WTC11 (cell line): ENCODE measurements around the gene GRM7. TPM values are rescaled to one million over a fixed set of nuclear protein-coding genes. Genes with fewer than 3 reads are reported as not detected.
A peak's percentile ranks its signal among the peaks of the same experiment; 100 is the strongest.

ENCODE experiments used
- ATAC-seq: fragments of 200-7000 bp; cut with Tn5 transposase; 2 replicates; pipeline ENCODE4 v1.10.0; 2021; ENCODE audit warnings: mild to moderate bottlenecking, moderate library complexity
- CTCF ChIA-PET: fragments of 300-600 bp; sonication (Branson Sonifier 250); formaldehyde crosslinking; loops from one replicate; lab custom pipeline; 2021; ENCODE audit warnings: antibody characterized with exemption; lab: Charles Lee
- POLR2A ChIA-PET: fragments of 350-600 bp; sonication (Branson Sonifier 250); formaldehyde crosslinking; loops from one replicate; lab custom pipeline; 2021; ENCODE audit warnings: antibody characterized with exemption; lab: Charles Lee
- DNase-seq: peaks from one replicate; pipeline ENCODE4 v3.0.0; 2021; ENCODE audit warnings: low spot score
- H3K27ac Mint-ChIP-seq: 2 replicates; pipeline ENCODE4 v1.8.0; 2021; ENCODE audit warnings: mixed read lengths
- H3K27me3 Mint-ChIP-seq: 2 replicates; pipeline ENCODE4 v1.8.0; 2021; ENCODE audit warnings: low read depth, mild to moderate bottlenecking, moderate library complexity, mixed read lengths
- H3K36me3 Mint-ChIP-seq: 2 replicates; pipeline ENCODE4 v1.8.0; 2021; ENCODE audit warnings: mixed read lengths
- H3K4me1 Mint-ChIP-seq: 2 replicates; pipeline ENCODE4 v1.8.0; 2022; ENCODE audit warnings: mixed read lengths
- H3K4me3 Mint-ChIP-seq: 2 replicates; pipeline ENCODE4 v1.8.0; 2021; ENCODE audit warnings: mild to moderate bottlenecking, moderate library complexity, mixed read lengths
- H3K9me3 Mint-ChIP-seq: 2 replicates; pipeline ENCODE4 v1.8.0; 2021; ENCODE audit warnings: mixed read lengths
- ATF1 ChIP-seq: sonication (generic); formaldehyde crosslinking; IDR thresholded peaks from 2 replicates; pipeline ENCODE4 v1.8.1; 2023; ENCODE audit warnings: mild to moderate bottlenecking, moderate library complexity, missing genetic modification reagents
- ETV6 ChIP-seq: sonication (generic); formaldehyde crosslinking; IDR thresholded peaks from 2 replicates; pipeline ENCODE4 v1.8.1; 2022; ENCODE audit warnings: mild to moderate bottlenecking, missing genetic modification reagents
- GABPB1 ChIP-seq: sonication (generic); formaldehyde crosslinking; IDR thresholded peaks from 2 replicates; pipeline ENCODE4 v1.8.1; 2023; ENCODE audit warnings: mild to moderate bottlenecking, missing genetic modification reagents
- HMGA2 ChIP-seq: fragments of 250-450 bp; sonication (Bioruptor Pico); IDR thresholded peaks from 2 replicates; pipeline ENCODE4 v1.4.0; 2021; ENCODE audit warnings: mild to moderate bottlenecking, moderate library complexity
- IRF2 ChIP-seq: sonication (generic); formaldehyde crosslinking; IDR thresholded peaks from 2 replicates; pipeline ENCODE4 v1.8.0; 2022; ENCODE audit warnings: low read depth, missing genetic modification reagents, borderline replicate concordance
- PRDM15 ChIP-seq: sonication (generic); formaldehyde crosslinking; IDR thresholded peaks from 2 replicates; pipeline ENCODE4 v1.8.0; 2022; ENCODE audit warnings: missing genetic modification reagents
- ZNF138 ChIP-seq: sonication (generic); formaldehyde crosslinking; conservative IDR thresholded peaks from 2 replicates; pipeline ENCODE4 v1.8.1; 2022; ENCODE audit warnings: mild to moderate bottlenecking, moderate library complexity, missing genetic modification reagents
- ZNF219 ChIP-seq: sonication (generic); formaldehyde crosslinking; IDR thresholded peaks from 2 replicates; pipeline ENCODE4 v1.8.0; 2023; ENCODE audit warnings: missing genetic modification reagents, mild to moderate bottlenecking, borderline replicate concordance
- ZSCAN18 ChIP-seq: fragments of 250-450 bp; sonication (Bioruptor Pico); IDR thresholded peaks from 2 replicates; pipeline ENCODE4 v2.1.2; 2022; ENCODE audit warnings: mild to moderate bottlenecking, moderate library complexity
- total RNA-seq: library from RNA; stranded (reverse); gene quantifications from 3 replicates; pipeline ENCODE4 v1.2.3, GENCODE V29; 2021
- TF ChIP-seq, protein P1 (sequence below): sonication (generic); formaldehyde crosslinking; IDR thresholded peaks from 2 replicates; pipeline ENCODE4 v1.8.1; 2023; ENCODE audit warnings: mild to moderate bottlenecking, missing genetic modification reagents, moderate library complexity
- TF ChIP-seq, protein P2 (sequence below): sonication (generic); formaldehyde crosslinking; IDR thresholded peaks from 2 replicates; pipeline ENCODE4 v1.8.1; 2022; ENCODE audit warnings: low read depth, missing genetic modification reagents, borderline replicate concordance

GRM7 gene
- total RNA-seq, 1 experiment from 2014 or later = 0.42 TPM

DNA sequence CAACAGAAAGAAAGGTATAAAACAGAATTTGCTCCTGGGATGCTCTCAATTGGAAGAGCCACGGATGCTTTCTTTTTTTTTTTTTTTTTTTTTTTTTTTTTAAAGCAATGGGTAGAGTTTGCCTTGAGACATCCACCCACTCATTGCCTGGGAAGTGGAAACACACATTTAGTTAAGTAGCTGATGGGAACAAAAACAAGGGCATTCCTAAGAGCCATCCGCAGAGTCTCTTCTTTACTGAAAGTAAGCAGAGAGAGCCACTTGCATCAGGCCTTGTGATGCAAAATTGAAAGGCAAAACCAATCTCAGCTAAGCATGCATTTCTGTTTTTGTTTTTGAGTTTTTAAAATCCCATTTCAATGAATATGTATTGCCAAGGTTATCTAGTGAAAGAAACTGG is 852.8 kb downstream of the GRM7 start:
- DNase-seq (no peak), ATAC-seq (peak; percentile 57)
- ChIA-PET POLR2A (no interaction called here), CTCF (no interaction called here)
- peaks cover 15% of the 10 kb centered on the region for H3K4me1 Mint-ChIP-seq
- TF ChIP-seq HMGA2 (CRISPR knock-in tag) = no peak
- no peak for TF ChIP-seq ZSCAN18 (CRISPR knock-in tag)
- no peak for TF ChIP-seq ETV6
- no peak overlapping the region for H3K4me3 Mint-ChIP-seq
- H3K27ac Mint-ChIP-seq = peak overlapping the region; percentile 80
- H3K27me3 Mint-ChIP-seq = no peaks in the 10 kb centered on the region; the same call in 1 of the 2 replicates
- no peaks in the 10 kb centered on the region for H3K36me3 Mint-ChIP-seq
- H3K9me3 Mint-ChIP-seq = 0 out of 2 replicates have a peak, but pooled peaks cover 4% of the 10 kb centered on the region

DNA sequence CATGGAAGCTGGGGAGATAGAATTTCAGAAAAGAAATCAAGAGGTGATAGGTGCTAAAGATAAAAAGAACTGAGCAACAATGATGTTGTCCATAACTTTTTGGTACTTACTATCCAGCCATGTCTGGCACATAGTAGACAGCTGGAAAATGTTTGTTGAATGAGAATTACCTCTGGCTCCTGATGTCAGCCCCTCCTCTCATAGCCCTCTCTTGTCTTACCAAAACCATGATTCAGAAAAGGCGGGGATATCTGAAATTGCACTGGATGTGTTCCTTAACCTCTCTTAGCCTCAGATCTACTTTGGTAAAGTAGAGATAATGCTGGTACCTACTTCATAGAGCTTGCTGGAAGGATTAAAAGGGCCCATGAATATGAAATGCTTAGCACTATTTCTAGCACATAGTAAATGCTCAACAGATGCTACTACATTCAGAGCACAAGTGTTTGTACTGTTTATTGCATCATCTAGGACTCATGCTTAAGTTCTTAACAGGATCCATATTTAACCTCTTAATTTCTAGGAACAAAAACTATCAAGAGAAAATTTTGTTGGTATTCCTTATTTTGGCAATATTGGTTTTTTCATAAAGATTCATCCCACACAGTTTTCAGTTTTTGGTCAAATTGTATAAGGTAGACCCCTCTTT is 859.9 kb downstream of the GRM7 start:
- TF ChIP-seq ATF1 (CRISPR knock-in tag) = no peak
- no peak for TF ChIP-seq ZNF138 (CRISPR knock-in tag)
- TF ChIP-seq PRDM15 (CRISPR knock-in tag) = no peak
- no peak for TF ChIP-seq ZNF219 (CRISPR knock-in tag)
- TF ChIP-seq, protein P1, sequence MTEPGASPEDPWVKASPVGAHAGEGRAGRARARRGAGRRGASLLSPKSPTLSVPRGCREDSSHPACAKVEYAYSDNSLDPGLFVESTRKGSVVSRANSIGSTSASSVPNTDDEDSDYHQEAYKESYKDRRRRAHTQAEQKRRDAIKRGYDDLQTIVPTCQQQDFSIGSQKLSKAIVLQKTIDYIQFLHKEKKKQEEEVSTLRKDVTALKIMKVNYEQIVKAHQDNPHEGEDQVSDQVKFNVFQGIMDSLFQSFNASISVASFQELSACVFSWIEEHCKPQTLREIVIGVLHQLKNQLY (CRISPR knock-in tag) = no peak
- no peak for TF ChIP-seq IRF2 (CRISPR knock-in tag)
- TF ChIP-seq GABPB1 = no peak
- no peaks in the 10 kb centered on the region for H3K36me3 Mint-ChIP-seq
- no peaks in the 10 kb centered on the region for H3K9me3 Mint-ChIP-seq
- POLR2A ChIA-PET = no interaction called here
- H3K4me1 Mint-ChIP-seq = peaks cover 6% of the 10 kb centered on the region
- ATAC-seq (no peak), DNase-seq (no peak)
- no peaks in the 10 kb centered on the region for H3K27me3 Mint-ChIP-seq
- H3K27ac Mint-ChIP-seq = no peak overlapping the region
- CTCF ChIA-PET = no interaction called here
- H3K4me3 Mint-ChIP-seq = no peak overlapping the region

GRCh38 chr3:7721869-7722268 is 861.0 kb downstream of the GRM7 start:
- CTCF ChIA-PET = no interaction called here
- Mint-ChIP-seq H3K4me3 (no peak overlapping the region), H3K36me3 (no peaks in the 10 kb centered on the region), H3K4me1 (peaks cover 9% of the 10 kb centered on the region), H3K27me3 (no peaks in the 10 kb centered on the region), H3K9me3 (no peaks in the 10 kb centered on the region), H3K27ac (no peak overlapping the region)
- POLR2A ChIA-PET = no interaction called here
- TF ChIP-seq, protein P2, sequence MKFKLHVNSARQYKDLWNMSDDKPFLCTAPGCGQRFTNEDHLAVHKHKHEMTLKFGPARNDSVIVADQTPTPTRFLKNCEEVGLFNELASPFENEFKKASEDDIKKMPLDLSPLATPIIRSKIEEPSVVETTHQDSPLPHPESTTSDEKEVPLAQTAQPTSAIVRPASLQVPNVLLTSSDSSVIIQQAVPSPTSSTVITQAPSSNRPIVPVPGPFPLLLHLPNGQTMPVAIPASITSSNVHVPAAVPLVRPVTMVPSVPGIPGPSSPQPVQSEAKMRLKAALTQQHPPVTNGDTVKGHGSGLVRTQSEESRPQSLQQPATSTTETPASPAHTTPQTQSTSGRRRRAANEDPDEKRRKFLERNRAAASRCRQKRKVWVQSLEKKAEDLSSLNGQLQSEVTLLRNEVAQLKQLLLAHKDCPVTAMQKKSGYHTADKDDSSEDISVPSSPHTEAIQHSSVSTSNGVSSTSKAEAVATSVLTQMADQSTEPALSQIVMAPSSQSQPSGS (CRISPR knock-in tag) = no peak
- DNase-seq (no peak), ATAC-seq (no peak)
